GM08714 (cell line): ENCODE data around the gene RBP7.
A peak's percentile ranks its signal among the peaks of the same experiment; 100 is the strongest.
"Not testable (repeated sequence)": the region's sequence is repeated elsewhere in the genome, so short reads cannot be mapped to it uniquely, and the experiment has no call there.

Experiments
- H3K4me3 ChIP-seq: fragments of 200-500 bp; sonication (Bioruptor generic); 2 replicates; pipeline ENCODE4 v1.5.1; 2014; ENCODE audit warnings: mild to moderate bottlenecking, low read length, inconsistent platforms
- ZNF274 ChIP-seq: IDR thresholded peaks from 2 replicates; pipeline ENCODE4 v1.6.1; 2012; ENCODE audit warnings: mild to moderate bottlenecking, low read depth, low read length

RBP7 gene

GRCh38 chr1:9996624-9997582 lies at the start of gene RBP7:
Gene RBP7, plus strand, starts transcription at chr1:9997228. Its CDS starts 31 bp downstream, at chr1:9997259.
- no peak for TF ChIP-seq ZNF274
- peak within 1 kb of the TSS; percentile 32; the same call in 1 of the 2 replicates for H3K4me3 ChIP-seq

DNA sequence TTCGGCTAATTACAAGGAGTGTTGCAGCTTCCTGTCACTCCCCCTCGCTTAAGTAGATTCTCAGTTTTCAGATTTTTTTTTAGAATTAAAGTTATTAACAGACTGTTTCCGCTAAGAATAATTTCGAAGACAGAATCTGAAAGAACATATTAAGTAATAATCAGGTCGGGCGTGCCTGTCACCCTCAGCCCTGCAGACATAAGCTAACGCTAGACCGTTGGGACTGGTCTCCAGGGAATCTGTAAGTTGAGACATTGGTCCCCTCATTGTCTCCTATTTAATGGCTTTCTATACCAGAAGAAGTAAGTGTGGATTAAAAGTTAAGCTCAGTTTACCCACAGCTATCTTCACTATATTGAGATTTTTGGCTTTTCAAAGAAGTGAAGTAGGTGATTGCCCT lies 39.3 kb upstream of the RBP7 start:
- TF ChIP-seq ZNF274, result no peak

DNA sequence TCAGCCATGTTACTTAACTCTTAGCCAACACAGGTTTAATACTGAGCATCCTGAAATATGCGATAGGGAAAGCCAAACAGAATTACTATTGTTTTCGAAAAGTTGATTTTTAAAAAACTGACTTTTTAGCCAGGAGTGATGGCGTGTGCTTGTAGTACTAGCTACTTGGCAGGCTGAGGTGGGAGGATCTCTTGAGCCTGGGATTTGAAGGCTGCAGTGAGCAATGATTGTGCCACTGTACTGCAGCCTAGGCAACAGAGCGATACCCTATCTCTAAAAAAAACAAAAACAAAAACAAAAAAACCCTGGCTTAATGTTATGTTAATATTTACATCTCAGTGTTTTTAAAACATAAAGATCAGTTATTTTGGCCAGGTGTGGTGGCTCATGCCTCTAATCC lies 37.0 kb upstream of the RBP7 start:
- no peak for TF ChIP-seq ZNF274
- no peak overlapping the region for H3K4me3 ChIP-seq

More for the DNA sequence above, 39.3 kb upstream of the RBP7 start:
- H3K4me3 ChIP-seq, result no peak overlapping the region

GRCh38 chr1:9960706-9961562 lies 36.1 kb upstream of the RBP7 start:
- TF ChIP-seq ZNF274, result no peak
- no peak overlapping the region for H3K4me3 ChIP-seq

GRCh38 chr1:9984253-9984652 lies 12.8 kb upstream of the RBP7 start:
- no peak overlapping the region for H3K4me3 ChIP-seq
- TF ChIP-seq ZNF274, result no peak

DNA sequence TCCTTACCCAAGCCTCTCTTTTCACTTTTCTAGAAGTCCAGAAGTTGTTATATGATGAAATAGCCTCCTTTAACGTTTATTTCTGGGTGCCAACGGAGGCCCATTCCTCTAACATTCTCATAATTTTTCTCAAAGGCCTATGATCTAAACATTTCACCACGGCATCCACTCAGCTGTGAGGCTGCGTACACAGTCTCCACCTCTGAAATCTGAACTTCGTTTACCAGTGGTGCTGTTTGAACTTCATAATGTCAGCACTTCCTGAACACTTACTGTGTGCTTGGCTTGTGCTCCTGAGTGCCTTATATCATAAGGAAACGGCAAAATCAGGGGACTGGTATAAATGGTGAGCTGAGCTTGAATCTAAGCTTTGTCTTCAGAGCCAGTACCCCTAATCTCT lies 12.0 kb upstream of the RBP7 start:
- TF ChIP-seq ZNF274, result no peak
- H3K4me3 ChIP-seq, result no peak overlapping the region

- no peak for TF ChIP-seq ZNF274
- H3K4me3 ChIP-seq, result no peak overlapping the region
These were observed 7.3 kb upstream of the RBP7 start for GRCh38 chr1:9989773-9990172.

GRCh38 chr1:9990944-9991343 lies 6.1 kb upstream of the RBP7 start:
- TF ChIP-seq ZNF274, result no peak
- no peak overlapping the region for H3K4me3 ChIP-seq

DNA sequence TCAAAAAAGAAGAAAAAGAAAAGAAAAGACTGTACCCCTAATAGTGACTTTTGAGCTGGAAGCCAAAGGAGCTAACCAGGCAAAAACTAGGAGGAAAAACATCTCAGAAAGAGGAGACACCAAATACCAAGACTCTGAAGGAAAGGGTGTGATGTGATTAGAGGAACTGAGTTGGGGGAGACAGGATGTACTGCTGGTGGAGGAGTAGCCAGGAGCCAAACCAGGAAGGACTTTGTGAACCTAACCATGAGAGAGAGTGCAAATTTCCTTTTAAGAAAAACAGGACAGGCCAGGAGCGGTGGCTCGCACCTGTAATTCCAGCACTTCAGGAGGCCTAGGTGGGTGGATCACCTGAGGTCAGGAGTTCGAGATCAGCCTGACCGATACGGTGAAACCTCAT lies 4.1 kb upstream of the RBP7 start:
- H3K4me3 ChIP-seq, result no peak overlapping the region
- no peak for TF ChIP-seq ZNF274

DNA sequence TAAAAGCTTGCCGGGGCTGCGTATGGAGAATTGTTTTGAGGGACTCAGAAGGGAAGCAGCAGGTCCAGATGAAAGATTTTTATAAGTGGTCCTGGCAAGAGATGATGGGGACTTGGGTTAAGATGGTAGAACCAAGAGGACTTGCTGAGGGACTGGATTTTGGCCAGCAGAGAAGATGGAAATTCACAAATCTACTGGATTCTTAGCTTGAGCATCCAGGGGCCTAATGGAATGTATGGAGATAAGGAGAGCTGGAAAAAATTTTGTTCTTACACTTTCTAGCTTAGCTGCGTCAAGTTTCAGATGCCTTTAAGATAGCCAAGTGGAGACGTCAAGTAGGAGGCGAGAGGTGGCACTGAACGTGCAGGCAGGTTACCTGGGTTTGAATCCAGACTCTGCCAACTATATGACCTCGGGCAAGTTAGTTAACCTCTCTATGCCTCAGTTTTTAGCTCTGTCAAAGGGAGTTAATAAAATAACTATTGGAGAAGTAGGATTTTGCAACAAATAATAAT lies 3.4 kb upstream of the RBP7 start:
- TF ChIP-seq ZNF274, result no peak
- no peak overlapping the region for H3K4me3 ChIP-seq

- no peak for TF ChIP-seq ZNF274
These were observed 4.1 kb downstream of the RBP7 start for GRCh38 chr1:10001016-10001665.

GRCh38 chr1:10005248-10005647 lies 8.2 kb downstream of the RBP7 start:
- not testable (repeated sequence) for H3K4me3 ChIP-seq

More at GRCh38 chr1:10001016-10001665, 4.1 kb downstream of the RBP7 start:
- no peak overlapping the region for H3K4me3 ChIP-seq

DNA sequence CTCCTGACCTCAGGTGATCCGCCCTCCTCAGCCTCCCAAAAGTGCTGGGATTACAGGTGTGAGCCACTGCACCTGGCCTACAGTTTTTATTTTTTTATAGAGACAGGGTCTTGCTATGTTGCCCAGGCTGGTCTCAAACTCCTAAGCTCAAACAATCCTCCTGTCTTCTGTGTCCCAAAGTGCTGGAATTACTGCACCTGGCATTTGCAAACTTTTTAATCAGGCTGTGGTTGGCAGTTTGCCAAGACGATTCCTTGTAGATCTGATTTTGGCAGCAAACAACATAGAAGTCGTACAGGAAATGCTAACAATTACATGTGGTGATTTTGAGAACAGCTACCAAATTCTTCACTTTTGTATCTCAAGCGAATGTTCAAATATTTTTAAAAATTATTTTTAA lies 10.1 kb downstream of the RBP7 start:
- no peak for TF ChIP-seq ZNF274
- no peak overlapping the region for H3K4me3 ChIP-seq

DNA sequence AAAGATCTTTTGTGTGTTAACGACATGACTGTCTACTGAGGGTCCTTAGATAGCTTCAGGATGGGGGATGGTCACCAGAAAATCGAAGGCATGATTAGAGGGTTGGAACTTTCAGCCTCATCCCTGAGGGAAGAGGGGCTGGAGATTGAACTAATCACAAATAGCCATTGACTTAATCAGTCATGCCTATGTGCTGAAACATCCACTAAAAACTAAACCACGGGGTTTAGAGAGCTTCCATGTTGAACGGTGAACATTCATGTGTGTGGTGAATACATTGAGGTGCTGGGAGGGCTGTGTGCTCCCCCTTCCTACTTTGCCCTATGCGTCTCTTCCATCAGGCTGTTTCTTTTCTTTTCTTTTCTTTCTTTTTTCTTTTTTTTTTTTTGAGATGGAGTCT lies 17.0 kb downstream of the RBP7 start:
- no peak for TF ChIP-seq ZNF274
- H3K4me3 ChIP-seq, result no peak overlapping the region
